22Rv1 (cell line): ENCODE data around the gene SDK1.

Experiments
- CTCF ChIP-seq: fragments of 450-650 bp; IDR thresholded peaks from 2 replicates; pipeline ENCODE4 v1.5.1; 2017; ENCODE audit warnings: mild to moderate bottlenecking
- ZFX ChIP-seq: fragments of 450-650 bp; IDR thresholded peaks from 2 replicates; pipeline ENCODE4 v1.6.1; 2017; ENCODE audit warnings: antibody characterized with exemption, borderline replicate concordance

- no peak for TF ChIP-seq CTCF
- no peak for TF ChIP-seq ZFX
These were observed 873.0 kb downstream of the SDK1 start for GRCh38 chr7:4174016-4174415.
